ENCODE measurements around the gene DIP2C.

DIP2C gene

GRCh38 chr10:500876-501275 is 188.6 kb downstream of the DIP2C start:
- H3K4me3 ChIP-seq (ENCODE audit: low read depth, low read length), result no peak overlapping the region
- H3K27me3 ChIP-seq (ENCODE audit: insufficient read depth, low read depth, severe bottlenecking), result no peaks in the 10 kb centered on the region
- DNase-seq, result no peak
- TF ChIP-seq CTCF (IDR thresholded peaks at IDR 0.05; ENCODE audit: low read depth, low read length), result no peak
- no peaks in the 10 kb centered on the region for H3K36me3 ChIP-seq
- no peaks in the 10 kb centered on the region for H3K9me3 ChIP-seq (ENCODE audit: severe bottlenecking)
- H3K27ac ChIP-seq, result no peak overlapping the region

- Histone ChIP-seq H3K27ac (no peak overlapping the region), H3K9me3 (ENCODE audit: severe bottlenecking) (no peaks in the 10 kb centered on the region), H3K4me3 (ENCODE audit: low read depth, low read length) (no peak overlapping the region), H3K36me3 (no peaks in the 10 kb centered on the region), H3K27me3 (ENCODE audit: insufficient read depth, low read depth, severe bottlenecking) (no peaks in the 10 kb centered on the region)
- TF ChIP-seq CTCF (IDR thresholded peaks at IDR 0.05; ENCODE audit: low read depth, low read length), result no peak
- no peak for DNase-seq
These were observed 189.5 kb downstream of the DIP2C start for GRCh38 chr10:499991-500390.

GRCh38 chr10:498760-499435 is 190.6 kb downstream of the DIP2C start:
- TF ChIP-seq CTCF (IDR thresholded peaks at IDR 0.05; ENCODE audit: low read depth, low read length), result no peak
- DNase-seq, result no peak
- H3K27ac ChIP-seq, result no peak overlapping the region
- no peak overlapping the region for H3K4me3 ChIP-seq (ENCODE audit: low read depth, low read length)
- H3K36me3 ChIP-seq, result no peaks in the 10 kb centered on the region
- no peaks in the 10 kb centered on the region for H3K9me3 ChIP-seq (ENCODE audit: severe bottlenecking)
- H3K27me3 ChIP-seq (ENCODE audit: insufficient read depth, low read depth, severe bottlenecking), result no peaks in the 10 kb centered on the region

GRCh38 chr10:497898-498451 is 191.5 kb downstream of the DIP2C start:
- no peak for DNase-seq
- no peak for TF ChIP-seq CTCF (IDR thresholded peaks at IDR 0.05; ENCODE audit: low read depth, low read length)
- no peak overlapping the region for H3K27ac ChIP-seq
- no peaks in the 10 kb centered on the region for H3K27me3 ChIP-seq (ENCODE audit: insufficient read depth, low read depth, severe bottlenecking)
- no peaks in the 10 kb centered on the region for H3K36me3 ChIP-seq
- H3K4me3 ChIP-seq (ENCODE audit: low read depth, low read length), result no peak overlapping the region
- H3K9me3 ChIP-seq (ENCODE audit: severe bottlenecking), result no peaks in the 10 kb centered on the region

GRCh38 chr10:497289-497688 is 192.2 kb downstream of the DIP2C start:
- no peak for DNase-seq
- Histone ChIP-seq H3K9me3 (ENCODE audit: severe bottlenecking) (no peaks in the 10 kb centered on the region), H3K27ac (no peak overlapping the region), H3K27me3 (ENCODE audit: insufficient read depth, low read depth, severe bottlenecking) (no peaks in the 10 kb centered on the region), H3K36me3 (no peaks in the 10 kb centered on the region), H3K4me3 (ENCODE audit: low read depth, low read length) (no peak overlapping the region)
- no peak for TF ChIP-seq CTCF (IDR thresholded peaks at IDR 0.05; ENCODE audit: low read depth, low read length)

- H3K4me3 ChIP-seq (ENCODE audit: low read depth, low read length), result no peak overlapping the region
- no peak for TF ChIP-seq CTCF (IDR thresholded peaks at IDR 0.05; ENCODE audit: low read depth, low read length)
- H3K9me3 ChIP-seq (ENCODE audit: severe bottlenecking), result no peaks in the 10 kb centered on the region
- DNase-seq, result no peak
- H3K27me3 ChIP-seq (ENCODE audit: insufficient read depth, low read depth, severe bottlenecking), result no peaks in the 10 kb centered on the region
- no peak overlapping the region for H3K27ac ChIP-seq
- no peaks in the 10 kb centered on the region for H3K36me3 ChIP-seq
These were observed 194.9 kb downstream of the DIP2C start for GRCh38 chr10:494556-494955.

Measured in WERI-Rb-1 (cell line).